Mammary epithelial cell (primary cell): ENCODE results near the gene KRT32.

Experiments
- CTCF ChIP-seq, 2 donors: IDR thresholded peaks in 1 of 2; conservative IDR thresholded peaks in 1 of 2; 2 replicates each; pipeline ENCODE4 v1.5.1; 2011 to 2012; ENCODE audit warnings: inconsistent platforms in 2 of 2, low read length in 2 of 2, mild to moderate bottlenecking in 2 of 2, control low read depth in 1 of 2, low read depth in 1 of 2; ENCODE audit not compliant: insufficient read depth in 1 of 2; ENCODE audit errors: extremely low read depth in 1 of 2
- EZH2 ChIP-seq: IDR thresholded peaks from 2 replicates; pipeline ENCODE4 v1.6.1; 2012; ENCODE audit warnings: low read length, inconsistent platforms, borderline replicate concordance

- no peak for TF ChIP-seq CTCF (conservative IDR thresholded peaks at IDR 0.05 in 1 of 2, IDR thresholded peaks at IDR 0.05 in 1 of 2; ENCODE audit: extremely low read depth in 1 of 2, insufficient read depth in 1 of 2, low read depth in 1 of 2, low read length in 2 of 2)
- TF ChIP-seq EZH2 = no peak
Observed at GRCh38 chr17:41464173-41464572, 3.0 kb downstream of the KRT32 start.
